ENCODE data around the gene PROSER3.

GRCh38 chr19:35777961-35778360, 20.0 kb downstream of the PROSER3 start:
- TF ChIP-seq NFIC (IDR thresholded peaks at IDR 0.05) (no peak), EP300 (IDR thresholded peaks at IDR 0.05; ENCODE audit: borderline replicate concordance) (no peak), EGR1 (IDR thresholded peaks at IDR 0.05) (no peak), RAD21 (IDR thresholded peaks at IDR 0.05; ENCODE audit: low read depth) (no peak), TAF1 (IDR thresholded peaks at IDR 0.05; ENCODE audit: low read depth) (no peak), MAX (IDR thresholded peaks at IDR 0.05) (no peak), TCF12 (IDR thresholded peaks at IDR 0.05; ENCODE audit: low read depth) (no peak), CEBPB (IDR thresholded peaks at IDR 0.05) (no peak), YY1 (IDR thresholded peaks at IDR 0.05; ENCODE audit: low read depth) (no peak), USF1 (IDR thresholded peaks at IDR 0.05) (no peak)
- TF ChIP-seq, protein P1, sequence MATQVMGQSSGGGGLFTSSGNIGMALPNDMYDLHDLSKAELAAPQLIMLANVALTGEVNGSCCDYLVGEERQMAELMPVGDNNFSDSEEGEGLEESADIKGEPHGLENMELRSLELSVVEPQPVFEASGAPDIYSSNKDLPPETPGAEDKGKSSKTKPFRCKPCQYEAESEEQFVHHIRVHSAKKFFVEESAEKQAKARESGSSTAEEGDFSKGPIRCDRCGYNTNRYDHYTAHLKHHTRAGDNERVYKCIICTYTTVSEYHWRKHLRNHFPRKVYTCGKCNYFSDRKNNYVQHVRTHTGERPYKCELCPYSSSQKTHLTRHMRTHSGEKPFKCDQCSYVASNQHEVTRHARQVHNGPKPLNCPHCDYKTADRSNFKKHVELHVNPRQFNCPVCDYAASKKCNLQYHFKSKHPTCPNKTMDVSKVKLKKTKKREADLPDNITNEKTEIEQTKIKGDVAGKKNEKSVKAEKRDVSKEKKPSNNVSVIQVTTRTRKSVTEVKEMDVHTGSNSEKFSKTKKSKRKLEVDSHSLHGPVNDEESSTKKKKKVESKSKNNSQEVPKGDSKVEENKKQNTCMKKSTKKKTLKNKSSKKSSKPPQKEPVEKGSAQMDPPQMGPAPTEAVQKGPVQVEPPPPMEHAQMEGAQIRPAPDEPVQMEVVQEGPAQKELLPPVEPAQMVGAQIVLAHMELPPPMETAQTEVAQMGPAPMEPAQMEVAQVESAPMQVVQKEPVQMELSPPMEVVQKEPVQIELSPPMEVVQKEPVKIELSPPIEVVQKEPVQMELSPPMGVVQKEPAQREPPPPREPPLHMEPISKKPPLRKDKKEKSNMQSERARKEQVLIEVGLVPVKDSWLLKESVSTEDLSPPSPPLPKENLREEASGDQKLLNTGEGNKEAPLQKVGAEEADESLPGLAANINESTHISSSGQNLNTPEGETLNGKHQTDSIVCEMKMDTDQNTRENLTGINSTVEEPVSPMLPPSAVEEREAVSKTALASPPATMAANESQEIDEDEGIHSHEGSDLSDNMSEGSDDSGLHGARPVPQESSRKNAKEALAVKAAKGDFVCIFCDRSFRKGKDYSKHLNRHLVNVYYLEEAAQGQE (IDR thresholded peaks at IDR 0.05; ENCODE audit: low read depth): no peak

Measured in Ishikawa (cell line).